Vagina (tissue), 2 donors: ENCODE measurements around the gene CHRNG. TPM values are rescaled to one million over a fixed set of nuclear protein-coding genes. Genes with fewer than 3 reads are reported as not detected.
"Not testable (repeated sequence)": the region's sequence is repeated elsewhere in the genome, so short reads cannot be mapped to it uniquely, and the experiment has no call there.

Experiments used
- DNase-seq, 2 donors: peaks; one replicate each; pipeline ENCODE4 v3.0.0-alpha.2; 2017; ENCODE audit errors: extremely low spot score in 2 of 2
- H3K27ac ChIP-seq: fragments of 200-600 bp; sonication (generic); one replicate; pipeline ENCODE4 v1.5.1; 2019
- H3K27me3 ChIP-seq: fragments of 200-600 bp; sonication (generic); one replicate; pipeline ENCODE4 v1.5.1; 2019
- H3K36me3 ChIP-seq, 2 donors: fragments of 200-600 bp; sonication (generic); one replicate each; pipeline ENCODE4 v1.5.1; 2017 to 2019
- H3K4me1 ChIP-seq: fragments of 200-600 bp; sonication (generic); one replicate; pipeline ENCODE4 v1.5.1; 2019
- H3K4me3 ChIP-seq, 2 donors: fragments of 200-600 bp; sonication (generic); 1 replicate in 1 of 2; 2 replicates in 1 of 2; pipeline ENCODE4 v1.5.1; 2016 to 2019
- H3K9me3 ChIP-seq: fragments of 200-600 bp; sonication (generic); one replicate; pipeline ENCODE4 v1.5.1; 2019
- CTCF ChIP-seq, 3 experiments: fragments of 450-650 bp in 2 of 3; fragments of 200-600 bp in 1 of 3; sonication (generic) in 1 of 3; IDR thresholded peaks; one replicate each; pipeline ENCODE4 v1.5.1; 2017 to 2019; ENCODE audit warnings: antibody characterized with exemption in 3 of 3, mild to moderate bottlenecking in 2 of 3, moderate library complexity in 2 of 3
- POLR2A ChIP-seq, 2 donors: fragments of 450-650 bp; IDR thresholded peaks; one replicate each; pipeline ENCODE4 v1.6.1; 2017; ENCODE audit warnings: antibody characterized with exemption in 2 of 2, mild to moderate bottlenecking in 2 of 2, moderate library complexity in 2 of 2
- POLR2AphosphoS5 ChIP-seq, 2 donors: sonication (generic); formaldehyde crosslinking; IDR thresholded peaks; one replicate each; pipeline ENCODE4 v1.9.0; 2017; ENCODE audit warnings: antibody characterized with exemption in 2 of 2, mild to moderate bottlenecking in 2 of 2, low read depth in 1 of 2; ENCODE audit not compliant: insufficient read depth in 1 of 2
- intact Hi-C: fragments of 100-400 bp; cut with DNase I; formaldehyde crosslinking; loops from one replicate; pipeline ENCODE4 v1.15.1; 2023
- total RNA-seq: library from RNA; depleted of rRNA; stranded (reverse); fragments of >200 nt; gene quantifications from one replicate; pipeline ENCODE4 v1.2.3, GENCODE V29; 2016

CHRNG gene
- total RNA-seq, 1 donor from 2014 or later = not detected

- no peak for DNase-seq
- Histone ChIP-seq H3K36me3 (no peaks in the 10 kb centered on the region), H3K27me3 (peaks cover 4% of the 10 kb centered on the region), H3K9me3 (no peaks in the 10 kb centered on the region), H3K27ac (no peak overlapping the region), H3K4me1 (peaks cover 4% of the 10 kb centered on the region), H3K4me3 (no peak overlapping the region)
- TF ChIP-seq POLR2AphosphoS5 (IDR thresholded peaks at IDR 0.05; ENCODE audit: insufficient read depth in 1 of 2, low read depth in 1 of 2) (no peak), CTCF (IDR thresholded peaks at IDR 0.05) (no peak), POLR2A (IDR thresholded peaks at IDR 0.05) (no peak)
- intact Hi-C loops = no loop called here
Observed at GRCh38 chr2:232528746-232529460, 10.6 kb upstream of the CHRNG start.

GRCh38 chr2:232529806-232530547 is 9.5 kb upstream of the CHRNG start:
- Histone ChIP-seq H3K27me3 (no peaks in the 10 kb centered on the region), H3K9me3 (no peaks in the 10 kb centered on the region), H3K36me3 (no peaks in the 10 kb centered on the region), H3K4me3 (no peak overlapping the region), H3K27ac (no peak overlapping the region), H3K4me1 (no peaks in the 10 kb centered on the region)
- intact Hi-C loops = no loop called here
- no peak for TF ChIP-seq CTCF (IDR thresholded peaks at IDR 0.05)
- no peak for TF ChIP-seq POLR2AphosphoS5 (IDR thresholded peaks at IDR 0.05; ENCODE audit: insufficient read depth in 1 of 2, low read depth in 1 of 2)
- no peak for TF ChIP-seq POLR2A (IDR thresholded peaks at IDR 0.05)
- no peak for DNase-seq

DNA sequence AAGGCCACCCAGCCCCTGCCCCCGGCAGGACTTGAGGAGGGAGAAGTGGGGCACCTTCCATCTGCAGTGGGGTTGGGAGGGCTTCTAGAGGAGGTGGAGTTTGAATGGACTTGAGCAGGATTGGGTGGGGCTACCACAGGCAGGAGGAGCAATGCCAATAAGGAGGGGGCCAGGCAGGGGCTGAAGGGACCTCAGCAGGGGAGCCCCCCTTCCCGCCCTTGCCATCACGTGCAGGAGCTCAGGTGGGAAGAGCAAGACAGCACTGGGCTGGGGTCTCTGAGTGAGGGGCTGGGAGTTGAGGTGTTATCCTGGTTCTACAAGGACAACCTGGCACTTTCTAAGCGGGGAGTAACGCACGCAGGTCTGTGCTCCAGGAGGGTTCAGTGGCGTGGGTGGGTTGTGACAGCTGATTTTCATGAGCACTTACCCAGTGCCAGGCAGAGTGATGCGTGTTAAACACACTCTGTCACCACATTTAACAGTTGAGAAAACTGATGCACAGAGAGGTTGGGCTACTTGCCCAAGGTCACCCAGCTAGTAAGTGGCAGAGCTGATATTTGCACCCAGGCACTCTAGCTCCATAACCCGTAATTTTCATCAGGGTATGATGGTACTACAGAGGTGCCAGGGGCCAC is 8.7 kb upstream of the CHRNG start:
- Histone ChIP-seq H3K27ac (no peak overlapping the region), H3K27me3 (no peaks in the 10 kb centered on the region), H3K36me3 (no peaks in the 10 kb centered on the region), H3K4me1 (no peaks in the 10 kb centered on the region), H3K9me3 (no peaks in the 10 kb centered on the region), H3K4me3 (no peak overlapping the region)
- no peak for TF ChIP-seq POLR2A (IDR thresholded peaks at IDR 0.05)
- no peak for TF ChIP-seq POLR2AphosphoS5 (IDR thresholded peaks at IDR 0.05; ENCODE audit: insufficient read depth in 1 of 2, low read depth in 1 of 2)
- intact Hi-C loops = no loop called here
- no peak for DNase-seq

- Histone ChIP-seq H3K4me1 (no peaks in the 10 kb centered on the region), H3K4me3 (no peak overlapping the region), H3K27me3 (no peaks in the 10 kb centered on the region), H3K36me3 (no peaks in the 10 kb centered on the region), H3K9me3 (peaks cover 2% of the 10 kb centered on the region), H3K27ac (no peak overlapping the region)
- no peak for DNase-seq
- no peak for TF ChIP-seq POLR2AphosphoS5 (IDR thresholded peaks at IDR 0.05; ENCODE audit: insufficient read depth in 1 of 2, low read depth in 1 of 2)
- no peak for TF ChIP-seq CTCF (IDR thresholded peaks at IDR 0.05)
- no peak for TF ChIP-seq POLR2A (IDR thresholded peaks at IDR 0.05)
- intact Hi-C loops = no loop called here
Observed at GRCh38 chr2:232532419-232532818, 7.1 kb upstream of the CHRNG start.

DNA sequence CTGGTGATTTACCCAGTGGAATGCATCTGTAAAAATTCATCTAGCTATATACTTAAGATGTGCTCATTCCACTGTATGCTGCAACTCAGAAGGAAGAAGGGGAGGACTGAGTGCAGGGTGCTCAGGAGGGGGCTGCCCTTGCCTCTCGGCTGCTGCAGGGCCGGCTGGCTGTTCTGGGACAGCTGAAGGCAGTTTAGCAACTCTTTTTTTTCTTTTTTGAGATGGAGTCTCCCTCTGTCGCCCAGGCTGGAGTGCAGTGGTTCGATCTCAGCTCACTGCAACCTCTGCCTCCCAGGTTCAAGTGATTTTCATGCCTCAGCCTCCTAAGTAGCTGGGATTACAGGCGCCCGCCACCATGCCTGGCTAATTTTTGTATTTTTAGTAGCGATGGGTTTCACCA is 6.7 kb upstream of the CHRNG start:
- H3K27me3 ChIP-seq, H3K36me3 ChIP-seq, H3K4me3 ChIP-seq, H3K27ac ChIP-seq, H3K9me3 ChIP-seq, H3K4me1 ChIP-seq, DNase-seq, intact Hi-C loops: not testable (repeated sequence)
